HG03558 (cell line): Measurements from ENCODE around the gene RPS6KB2.
A peak's percentile ranks its signal among the peaks of the same experiment; 100 is the strongest.

ENCODE experiments used
- ATAC-seq: cut with Tn5 transposase; IDR thresholded peaks from one replicate; pipeline ENCODE4 v1.9.1; 2021; ENCODE audit warnings: moderate number of reproducible peaks; ENCODE audit not compliant: unreplicated experiment; ENCODE audit errors: extremely low read depth

The RPS6KB2 gene

GRCh38 chr11:67409781-67410368 lies 18.4 kb upstream of the RPS6KB2 start:
- no peak for ATAC-seq

- ATAC-seq, result no peak
Measured at GRCh38 chr11:67410369-67410831, 17.9 kb upstream of the RPS6KB2 start.

GRCh38 chr11:67410984-67411784 lies 17.1 kb upstream of the RPS6KB2 start:
- no peak for ATAC-seq

- ATAC-seq, result no peak
Measured at GRCh38 chr11:67411785-67412152, 16.5 kb upstream of the RPS6KB2 start.

- ATAC-seq, result no peak
Measured at GRCh38 chr11:67412495-67413179, 15.7 kb upstream of the RPS6KB2 start.

GRCh38 chr11:67413266-67413849 lies 14.9 kb upstream of the RPS6KB2 start:
- ATAC-seq, result no peak

GRCh38 chr11:67415501-67416304 lies 12.6 kb upstream of the RPS6KB2 start, which contains the start of gene CARNS1:
TSS of gene CARNS1 (plus strand) at chr11:67415678. CDS start at chr11:67416200, 522 bp downstream.
- ATAC-seq, result no peak

GRCh38 chr11:67416416-67417335 lies 11.6 kb upstream of the RPS6KB2 start:
- no peak for ATAC-seq

- no peak for ATAC-seq
Measured at GRCh38 chr11:67417425-67417824, 10.9 kb upstream of the RPS6KB2 start.

- no peak for ATAC-seq
Measured at GRCh38 chr11:67418476-67419281, 9.6 kb upstream of the RPS6KB2 start.

- no peak for ATAC-seq
Measured at GRCh38 chr11:67419325-67420049, 8.8 kb upstream of the RPS6KB2 start.

- no peak for ATAC-seq
Measured at GRCh38 chr11:67420147-67420645, 8.1 kb upstream of the RPS6KB2 start.

GRCh38 chr11:67420646-67421429 lies 7.5 kb upstream of the RPS6KB2 start:
- ATAC-seq, result peak; percentile 53

- ATAC-seq, result no peak
Measured at GRCh38 chr11:67421430-67422031, 6.8 kb upstream of the RPS6KB2 start.

- no peak for ATAC-seq
Measured at GRCh38 chr11:67422891-67423290, 5.4 kb upstream of the RPS6KB2 start.

GRCh38 chr11:67423466-67423865 lies 4.8 kb upstream of the RPS6KB2 start:
- no peak for ATAC-seq
